GM19468 (cell line): ENCODE data around the gene ALDH6A1.
"Not testable (repeated sequence)": the region's sequence is repeated elsewhere in the genome, so short reads cannot be mapped to it uniquely, and the experiment has no call there.

Experiments
- ATAC-seq: cut with Tn5 transposase; IDR thresholded peaks from one replicate; pipeline ENCODE4 v1.9.1; 2021; ENCODE audit warnings: mild to moderate bottlenecking, moderate library complexity, moderate number of reproducible peaks; ENCODE audit not compliant: unreplicated experiment; ENCODE audit errors: extremely low read depth

Gene ALDH6A1

GRCh38 chr14:74084277-74085046, at the start of gene ALDH6A1, which contains the start of gene LIN52:
Gene ALDH6A1 (minus strand): TSS chr14:74084453. CDS start chr14:74084394, 59 bp downstream.
Gene LIN52 (plus strand): TSS chr14:74084956. CDS start chr14:74084975, 19 bp downstream.
- ATAC-seq: peak; percentile 83

- ATAC-seq: no peak
These were observed 43.4 kb upstream of the ALDH6A1 start for GRCh38 chr14:74127634-74128033.

GRCh38 chr14:74126315-74127013, 42.2 kb upstream of the ALDH6A1 start:
- no peak for ATAC-seq

GRCh38 chr14:74125487-74125886, 41.2 kb upstream of the ALDH6A1 start:
- ATAC-seq: not testable (repeated sequence)

- not testable (repeated sequence) for ATAC-seq
These were observed 27.4 kb upstream of the ALDH6A1 start for GRCh38 chr14:74111395-74112216.

- no peak for ATAC-seq
These were observed 25.1 kb upstream of the ALDH6A1 start for GRCh38 chr14:74109369-74109768.

GRCh38 chr14:74105381-74105780, 21.1 kb upstream of the ALDH6A1 start:
- ATAC-seq: no peak

- ATAC-seq: no peak
These were observed 5.2 kb upstream of the ALDH6A1 start for GRCh38 chr14:74089251-74090020.

- ATAC-seq: no peak
These were observed 1.6 kb upstream of the ALDH6A1 start for GRCh38 chr14:74085828-74086227.

GRCh38 chr14:74085047-74085637, 889 bp upstream of the ALDH6A1 start:
- no peak for ATAC-seq

- ATAC-seq: no peak
These were observed 423 bp downstream of the ALDH6A1 start for GRCh38 chr14:74083784-74084276.

- ATAC-seq: no peak
These were observed 1.1 kb downstream of the ALDH6A1 start for GRCh38 chr14:74083161-74083560.

- ATAC-seq: no peak
These were observed 2.8 kb downstream of the ALDH6A1 start for GRCh38 chr14:74081491-74081890.

- no peak for ATAC-seq
These were observed 3.3 kb downstream of the ALDH6A1 start for GRCh38 chr14:74080820-74081460.

GRCh38 chr14:74077401-74077800, 6.9 kb downstream of the ALDH6A1 start:
- no peak for ATAC-seq

- no peak for ATAC-seq
These were observed 18.3 kb downstream of the ALDH6A1 start for GRCh38 chr14:74065746-74066575.

GRCh38 chr14:74064883-74065282, 19.4 kb downstream of the ALDH6A1 start:
- no peak for ATAC-seq

GRCh38 chr14:74064426-74064825, 19.8 kb downstream of the ALDH6A1 start:
- ATAC-seq: no peak
